HepG2 (cell line): Measurements from ENCODE around the gene NRBP1. TPM values are rescaled to one million over a fixed set of nuclear protein-coding genes. Genes with fewer than 3 reads are reported as not detected.

Experiments used
- ARNT2 ChIP-seq: sonication (generic); formaldehyde crosslinking; IDR thresholded peaks from 2 replicates; pipeline ENCODE4 v1.8.0; 2022; ENCODE audit warnings: mild to moderate bottlenecking, low read depth, missing genetic modification reagents, moderate library complexity
- ATF5 ChIP-seq: sonication (generic); formaldehyde crosslinking; IDR thresholded peaks from 2 replicates; pipeline ENCODE4 v1.4.0; 2020; ENCODE audit warnings: mild to moderate bottlenecking, low read depth, missing genetic modification reagents
- ATF6 ChIP-seq: sonication (generic); formaldehyde crosslinking; conservative IDR thresholded peaks from 2 replicates; pipeline ENCODE4 v1.4.0; 2020; ENCODE audit warnings: missing genetic modification reagents
- CHD4 ChIP-seq: fragments of 200-600 bp; sonication (generic); IDR thresholded peaks from 2 replicates; pipeline ENCODE4 v1.7.0; 2017; ENCODE audit warnings: mild to moderate bottlenecking, low read length, borderline replicate concordance
- DR1 ChIP-seq: sonication (generic); formaldehyde crosslinking; IDR thresholded peaks from 2 replicates; pipeline ENCODE4 v1.8.0; 2021; ENCODE audit warnings: mild to moderate bottlenecking, missing genetic modification reagents, inconsistent platforms
- ETV5 ChIP-seq: IDR thresholded peaks from 2 replicates; pipeline ENCODE4 v1.6.1; 2018; ENCODE audit warnings: missing biosample characterization, missing genetic modification reagents, inconsistent platforms, borderline replicate concordance
- PCBP1 ChIP-seq: fragments of 200-400 bp; formaldehyde crosslinking; IDR thresholded peaks from 2 replicates; pipeline ENCODE4 v1.6.1; 2017; ENCODE audit warnings: mild to moderate bottlenecking, low read depth, low read length, borderline replicate concordance
- RARA ChIP-seq: IDR thresholded peaks from 2 replicates; pipeline ENCODE4 v1.6.1; 2016; ENCODE audit warnings: missing genetic modification reagents, missing compliant biosample characterization
- RNF2 ChIP-seq: fragments of 450-650 bp; conservative IDR thresholded peaks from 2 replicates; pipeline ENCODE4 v1.6.1; 2016; ENCODE audit warnings: low read depth
- TP53 ChIP-seq: sonication (generic); formaldehyde crosslinking; conservative IDR thresholded peaks from 2 replicates; pipeline ENCODE4 v1.4.0; 2020; ENCODE audit warnings: missing genetic modification reagents
- ZBED4 ChIP-seq: sonication (generic); formaldehyde crosslinking; IDR thresholded peaks from 2 replicates; pipeline ENCODE4 v1.4.0; 2020; ENCODE audit warnings: missing genetic modification reagents, borderline replicate concordance
- ZBTB46 ChIP-seq: sonication (generic); formaldehyde crosslinking; IDR thresholded peaks from 2 replicates; pipeline ENCODE4 v1.4.0; 2020; ENCODE audit warnings: mild to moderate bottlenecking, missing genetic modification reagents, borderline replicate concordance
- ZBTB7A ChIP-seq: sonication (generic); formaldehyde crosslinking; IDR thresholded peaks from 2 replicates; pipeline ENCODE4 v1.8.0; 2022; ENCODE audit warnings: mild to moderate bottlenecking, missing genetic modification reagents
- ZC3H4 ChIP-seq: sonication (generic); formaldehyde crosslinking; IDR thresholded peaks from 2 replicates; pipeline ENCODE4 v1.4.0; 2020; ENCODE audit warnings: missing genetic modification reagents, borderline replicate concordance
- ZNF10 ChIP-seq: sonication (generic); formaldehyde crosslinking; IDR thresholded peaks from 2 replicates; pipeline ENCODE4 v1.4.0; 2020; ENCODE audit warnings: mild to moderate bottlenecking, low read depth, missing genetic modification reagents, borderline replicate concordance
- ZNF326 ChIP-seq: sonication (generic); formaldehyde crosslinking; IDR thresholded peaks from 2 replicates; pipeline ENCODE4 v1.4.0; 2020; ENCODE audit warnings: missing genetic modification reagents, borderline replicate concordance
- ZNF343 ChIP-seq: sonication (generic); formaldehyde crosslinking; IDR thresholded peaks from 2 replicates; pipeline ENCODE4 v1.4.0; 2020; ENCODE audit warnings: mild to moderate bottlenecking, missing genetic modification reagents
- ZNF496 ChIP-seq: sonication (generic); formaldehyde crosslinking; IDR thresholded peaks from 2 replicates; pipeline ENCODE4 v1.8.1; 2023; ENCODE audit warnings: mild to moderate bottlenecking, moderate library complexity, missing genetic modification reagents; ENCODE audit not compliant: insufficient replicate concordance
- ZNF597 ChIP-seq: sonication (generic); formaldehyde crosslinking; IDR thresholded peaks from 2 replicates; pipeline ENCODE4 v1.5.0; 2020; ENCODE audit warnings: missing genetic modification reagents
- ZNF761 ChIP-seq: sonication (generic); formaldehyde crosslinking; conservative IDR thresholded peaks from 2 replicates; pipeline ENCODE4 v1.4.0; 2020; ENCODE audit warnings: mild to moderate bottlenecking, missing genetic modification reagents
- polyA plus RNA-seq, 8 experiments: library from polyadenylated mRNA; depleted of rRNA in 3 of 8; stranded (reverse) in 7 of 8; unstranded in 1 of 8; fragments of >200 nt; fragmentation: Illumina TruSeq in 4 of 8; extraction: Trizol in 4 of 8; gene quantifications; 2 replicates each; pipeline versions ENCODE4 v1.2.1 to v1.2.3, GENCODE V29; 2011 to 2016; ENCODE audit warnings: low read depth in 4 of 8, missing spikeins in 1 of 8, mixed read lengths in 1 of 8; ENCODE audit not compliant: insufficient read depth in 1 of 8
- total RNA-seq, 5 experiments: library from RNA; depleted of rRNA; stranded (reverse); fragments of >200 nt; fragmentation: Illumina TruSeq; extraction: Trizol; gene quantifications; 2 replicates each; pipeline ENCODE4 v1.2.3, GENCODE V29; 2016; ENCODE audit warnings: low read depth in 1 of 5

Gene NRBP1
- total and polyA plus RNA-seq, 2 of the 13 experiments (the other 11 are each of a cell fraction or from before 2014, with no cell fraction given), result 165 to 240 TPM

- TF ChIP-seq ATF6 (CRISPR knock-in tag) (no peak), ZBTB46 (CRISPR knock-in tag) (0 out of 2 replicates have a peak, but pooled peaks have one; percentile 52), ZNF761 (CRISPR knock-in tag) (peak; percentile 90), DR1 (CRISPR knock-in tag) (no peak), ZNF343 (CRISPR knock-in tag) (0 out of 2 replicates have a peak, but pooled peaks have one; percentile 58), CHD4 (no peak), RARA (CRISPR knock-in tag) (no peak; the same call in 1 of the 2 replicates), ZNF10 (no peak), ZNF326 (no peak), ETV5 (CRISPR knock-in tag) (0 out of 2 replicates have a peak, but pooled peaks have one; percentile 20), ZBTB7A (CRISPR knock-in tag) (peak; percentile 44; the same call in 1 of the 2 replicates), TP53 (peak; percentile 55; the same call in 1 of the 2 replicates), ATF5 (CRISPR knock-in tag) (peak; percentile 71), ZNF496 (no peak), ZBED4 (CRISPR knock-in tag) (peak; percentile 4; the same call in 1 of the 2 replicates), ZC3H4 (CRISPR knock-in tag) (no peak), ZNF597 (no peak), ARNT2 (CRISPR knock-in tag) (no peak), PCBP1 (no peak), RNF2 (no peak; the same call in 1 of the 2 replicates)
These were observed 629 bp downstream of the NRBP1 start (continued) for GRCh38 chr2:27428978-27429541.
